A172 (cell line): Measurements from ENCODE around the gene TPBGL. TPM values are rescaled to one million over a fixed set of nuclear protein-coding genes. Genes with fewer than 3 reads are reported as not detected.

ENCODE experiments used
- DNase-seq: peaks from one replicate; pipeline ENCODE4 v3.0.0-alpha.2; 2015; ENCODE audit warnings: low spot score
- total RNA-seq: library from RNA; depleted of rRNA; stranded (reverse); fragments of >200 nt; shearing (Covaris generic); gene quantifications from 2 replicates; pipeline ENCODE4 v1.2.3, GENCODE V29; 2014

Gene TPBGL
- total RNA-seq, 1 experiment from 2014 or later, result not detected

GRCh38 chr11:75246006-75246670 is 5.6 kb downstream of the TPBGL start:
- DNase-seq, result no peak

GRCh38 chr11:75246671-75247350 is 6.2 kb downstream of the TPBGL start:
- DNase-seq, result no peak

- no peak for DNase-seq
Measured at GRCh38 chr11:75248924-75249256, 8.3 kb downstream of the TPBGL start.

GRCh38 chr11:75249704-75250103 is 9.1 kb downstream of the TPBGL start:
- no peak for DNase-seq

- DNase-seq, result no peak
Measured at GRCh38 chr11:75254326-75254725, 13.8 kb downstream of the TPBGL start.

- DNase-seq, result no peak
Measured at GRCh38 chr11:75260396-75261170, 20.0 kb downstream of the TPBGL start.

- no peak for DNase-seq
Measured at GRCh38 chr11:75261902-75262361, 21.4 kb downstream of the TPBGL start.

- DNase-seq, result no peak
Measured at GRCh38 chr11:75262436-75262835, 21.9 kb downstream of the TPBGL start.

GRCh38 chr11:75262961-75263852 is 22.6 kb downstream of the TPBGL start:
- DNase-seq, result no peak

GRCh38 chr11:75263944-75264349 is 23.4 kb downstream of the TPBGL start:
- DNase-seq, result peak; percentile 29

- DNase-seq, result no peak
Measured at GRCh38 chr11:75264356-75264755, 23.8 kb downstream of the TPBGL start.

- no peak for DNase-seq
Measured at GRCh38 chr11:75264971-75265370, 24.4 kb downstream of the TPBGL start.

- no peak for DNase-seq
Measured at GRCh38 chr11:75265851-75266531, 25.4 kb downstream of the TPBGL start.

GRCh38 chr11:75267171-75267970 is 26.8 kb downstream of the TPBGL start:
- no peak for DNase-seq

- DNase-seq, result no peak
Measured at GRCh38 chr11:75268626-75269366, 28.2 kb downstream of the TPBGL start.

- no peak for DNase-seq
Measured at GRCh38 chr11:75269367-75269660, 28.7 kb downstream of the TPBGL start.

- DNase-seq, result no peak
Measured at GRCh38 chr11:75269896-75270295, 29.3 kb downstream of the TPBGL start.

- no peak for DNase-seq
Measured at GRCh38 chr11:75270896-75271418, 30.4 kb downstream of the TPBGL start.

GRCh38 chr11:75271730-75272129 is 31.2 kb downstream of the TPBGL start:
- DNase-seq, result no peak

- DNase-seq, result no peak
Measured at GRCh38 chr11:75272391-75272790, 31.8 kb downstream of the TPBGL start.
